GM12875 (cell line): Measurements from ENCODE around the gene HPCAL4.

ENCODE experiments used
- H3K4me3 ChIP-seq: one replicate; pipeline ENCODE4 v1.5.1; 2011; ENCODE audit warnings: low read depth, low read length, control low read depth
- CTCF ChIP-seq: IDR thresholded peaks from 2 replicates; pipeline ENCODE4 v1.5.1; 2011; ENCODE audit warnings: low read depth, mild to moderate bottlenecking, control low read depth, inconsistent platforms, low read length, moderate library complexity, borderline replicate concordance; ENCODE audit not compliant: insufficient read depth

HPCAL4 gene

GRCh38 chr1:39662861-39663260, 28.4 kb downstream of the HPCAL4 start:
- H3K4me3 ChIP-seq, result no peak overlapping the region
- no peak for TF ChIP-seq CTCF

GRCh38 chr1:39659538-39659937, 31.7 kb downstream of the HPCAL4 start:
- H3K4me3 ChIP-seq, result no peak overlapping the region
- no peak for TF ChIP-seq CTCF

GRCh38 chr1:39659110-39659509, 32.1 kb downstream of the HPCAL4 start:
- no peak for TF ChIP-seq CTCF
- H3K4me3 ChIP-seq, result no peak overlapping the region

- peak; percentile 92 for TF ChIP-seq CTCF
- H3K4me3 ChIP-seq, result no peak overlapping the region
Measured at GRCh38 chr1:39657923-39658485, 33.2 kb downstream of the HPCAL4 start.

GRCh38 chr1:39657402-39657801, 33.8 kb downstream of the HPCAL4 start:
- no peak for TF ChIP-seq CTCF
- H3K4me3 ChIP-seq, result no peak overlapping the region

GRCh38 chr1:39656391-39656790, 34.8 kb downstream of the HPCAL4 start:
- no peak for TF ChIP-seq CTCF
- no peak overlapping the region for H3K4me3 ChIP-seq

- no peak for TF ChIP-seq CTCF
- H3K4me3 ChIP-seq, result no peak overlapping the region
Measured at GRCh38 chr1:39655578-39656268, 35.5 kb downstream of the HPCAL4 start.
